Measurements from ENCODE around the gene TMEM61. TPM values are rescaled to one million over a fixed set of nuclear protein-coding genes. Genes with fewer than 3 reads are reported as not detected.
A peak's percentile ranks its signal among the peaks of the same experiment; 100 is the strongest.

Gene TMEM61
- total and polyA plus RNA-seq, 2 of the 8 experiments (the other 6 are each of a cell fraction or from before 2014, with no cell fraction given) = 0.54 to 1.4 TPM

GRCh38 chr1:54997711-54997986 lies 17.2 kb downstream of the TMEM61 start (continued):
- TF ChIP-seq CTCF (IDR thresholded peaks at IDR 0.05; ENCODE audit: control extremely low read depth in 1 of 3, insufficient read depth in 1 of 3, low read depth in 1 of 3, low read length in 3 of 3) = peak in 2 of 3 experiments; percentile 14 to 16; a peak in 1 of 4 replicates
- TF ChIP-seq PHF8 (conservative IDR thresholded peaks at IDR 0.05; ENCODE audit: low read depth, low read length) = no peak
- no peak for TF ChIP-seq TEAD4 (IDR thresholded peaks at IDR 0.05; ENCODE audit: low read depth, low read length)
- 0 out of 2 replicates have a peak, but pooled peaks have one; percentile 81 for TF ChIP-seq RXRA (IDR thresholded peaks at IDR 0.05; ENCODE audit: insufficient read depth, low read depth, low read length)
- TF ChIP-seq BCL11A (IDR thresholded peaks at IDR 0.05; ENCODE audit: low read depth in 2 of 2, low read length in 2 of 2) = no peak
- TF ChIP-seq CHD7 (IDR thresholded peaks at IDR 0.05; ENCODE audit: insufficient replicate concordance, low read length) = no peak
- TF ChIP-seq SIN3A (conservative IDR thresholded peaks at IDR 0.05 in 1 of 2, IDR thresholded peaks at IDR 0.05 in 1 of 2; ENCODE audit: low read depth in 1 of 2, low read length in 2 of 2) = 0 out of 4 replicates have a peak, but pooled peaks of 1 of the 2 experiments have one; percentile 7
- TF ChIP-seq RFX5 (IDR thresholded peaks at IDR 0.05; ENCODE audit: borderline replicate concordance, low read depth, low read length) = no peak
- peak; percentile 97 for TF ChIP-seq POLR2AphosphoS5 (IDR thresholded peaks at IDR 0.05; ENCODE audit: low read depth, low read length)

Data from H1 (cell line).